ENCODE measurements around the gene PYCARD. TPM values are rescaled to one million over a fixed set of nuclear protein-coding genes. Genes with fewer than 3 reads are reported as not detected.
"Not testable (repeated sequence)": the region's sequence is repeated elsewhere in the genome, so short reads cannot be mapped to it uniquely, and the experiment has no call there.

Gene PYCARD
- total RNA-seq, 1 donor from 2014 or later, result 6.6 TPM

GRCh38 chr16:31215287-31216162, 13.0 kb upstream of the PYCARD start:
- no peak for DNase-seq

- DNase-seq, result no peak
Observed at GRCh38 chr16:31214708-31215286, 12.2 kb upstream of the PYCARD start.

- no peak for DNase-seq
Observed at GRCh38 chr16:31213877-31214707, 11.5 kb upstream of the PYCARD start, which contains the start of gene TRIM72. Gene TRIM72 (plus strand): TSS chr16:31214119. CDS start chr16:31214739, 620 bp downstream.

- DNase-seq, result no peak
Observed at GRCh38 chr16:31213342-31213741, 10.8 kb upstream of the PYCARD start.

- no peak for DNase-seq
Observed at GRCh38 chr16:31206776-31207175, 4.2 kb upstream of the PYCARD start.

- no peak for DNase-seq
Observed at GRCh38 chr16:31204871-31205666, 2.5 kb upstream of the PYCARD start.

GRCh38 chr16:31201582-31202413, 762 bp downstream of the PYCARD start:
- DNase-seq, result no peak

GRCh38 chr16:31200821-31201568, 1.6 kb downstream of the PYCARD start:
- no peak for DNase-seq

GRCh38 chr16:31200111-31200510, 2.4 kb downstream of the PYCARD start:
- DNase-seq, result not testable (repeated sequence)

GRCh38 chr16:31199430-31200041, 3.0 kb downstream of the PYCARD start:
- no peak for DNase-seq

GRCh38 chr16:31198207-31198882, 4.2 kb downstream of the PYCARD start:
- DNase-seq, result no peak

- DNase-seq, result no peak
Observed at GRCh38 chr16:31196324-31197088, 6.1 kb downstream of the PYCARD start.

GRCh38 chr16:31195861-31196260, 6.7 kb downstream of the PYCARD start:
- not testable (repeated sequence) for DNase-seq

- DNase-seq, result no peak
Observed at GRCh38 chr16:31194898-31195297, 7.7 kb downstream of the PYCARD start.

- no peak for DNase-seq
Observed at GRCh38 chr16:31193874-31194273, 8.7 kb downstream of the PYCARD start.

- DNase-seq, result no peak
Observed at GRCh38 chr16:31192856-31193642, 9.5 kb downstream of the PYCARD start.

- DNase-seq, result no peak
Observed at GRCh38 chr16:31191697-31192428, 10.7 kb downstream of the PYCARD start.

Measured in occipital lobe (tissue), 2 donors.